ENCODE results near the gene CLK2.
"Not testable (repeated sequence)": the region's sequence is repeated elsewhere in the genome, so short reads cannot be mapped to it uniquely, and the experiment has no call there.

The CLK2 gene

DNA sequence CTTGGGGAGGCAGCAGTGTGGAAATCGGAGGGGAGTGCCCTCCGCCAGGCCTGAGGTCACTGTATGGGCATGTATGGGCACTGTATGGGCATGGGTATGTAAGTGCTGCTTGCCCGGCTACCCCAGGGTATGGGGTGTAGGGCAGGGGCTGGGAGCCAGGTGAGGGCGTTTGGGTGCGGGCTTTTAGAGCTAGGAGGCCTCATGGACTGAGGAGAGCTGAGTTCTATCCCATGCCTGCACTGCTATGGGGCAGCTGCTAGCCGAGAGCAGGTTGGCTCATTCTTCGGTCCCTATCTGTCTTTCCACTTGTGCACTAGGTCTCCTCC, 22.6 kb upstream of the CLK2 start:
- no peak for DNase-seq

DNA sequence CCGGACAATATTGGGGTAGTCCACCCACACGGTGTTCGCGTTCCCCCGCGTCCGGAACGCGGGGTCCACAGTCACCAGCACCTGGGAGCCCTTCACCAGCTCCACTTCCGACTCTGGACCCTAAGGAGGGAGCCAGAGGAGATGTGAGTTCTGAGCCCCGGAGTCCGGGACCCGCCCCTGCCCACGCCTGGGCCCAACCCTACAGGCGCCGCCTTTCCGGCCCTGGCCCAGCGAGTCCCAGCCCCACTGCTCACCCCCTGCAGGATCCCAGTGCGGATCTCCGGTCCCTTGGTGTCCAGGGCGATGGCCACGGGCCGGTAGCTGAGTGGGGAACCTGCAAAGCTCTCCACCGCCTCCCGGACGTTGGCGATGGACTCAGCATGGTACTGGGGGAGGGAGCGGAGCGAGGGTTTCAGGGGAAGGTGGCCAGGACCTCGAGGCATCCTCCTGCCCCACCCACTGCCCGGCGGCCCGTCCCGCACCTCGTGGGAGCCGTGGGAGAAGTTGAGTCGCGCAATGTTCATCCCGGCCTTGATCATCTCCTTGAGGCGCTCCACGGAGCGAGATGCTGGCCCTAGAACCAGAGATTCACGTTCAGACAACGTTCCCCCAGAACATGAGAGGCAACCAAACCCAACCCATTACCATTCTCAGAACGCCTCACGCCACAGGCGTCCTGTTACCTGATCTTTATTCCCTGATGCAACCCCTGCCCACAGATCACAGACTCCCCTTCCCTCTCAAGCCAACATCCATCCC, 22.1 kb upstream of the CLK2 start:
- no peak for DNase-seq

DNA sequence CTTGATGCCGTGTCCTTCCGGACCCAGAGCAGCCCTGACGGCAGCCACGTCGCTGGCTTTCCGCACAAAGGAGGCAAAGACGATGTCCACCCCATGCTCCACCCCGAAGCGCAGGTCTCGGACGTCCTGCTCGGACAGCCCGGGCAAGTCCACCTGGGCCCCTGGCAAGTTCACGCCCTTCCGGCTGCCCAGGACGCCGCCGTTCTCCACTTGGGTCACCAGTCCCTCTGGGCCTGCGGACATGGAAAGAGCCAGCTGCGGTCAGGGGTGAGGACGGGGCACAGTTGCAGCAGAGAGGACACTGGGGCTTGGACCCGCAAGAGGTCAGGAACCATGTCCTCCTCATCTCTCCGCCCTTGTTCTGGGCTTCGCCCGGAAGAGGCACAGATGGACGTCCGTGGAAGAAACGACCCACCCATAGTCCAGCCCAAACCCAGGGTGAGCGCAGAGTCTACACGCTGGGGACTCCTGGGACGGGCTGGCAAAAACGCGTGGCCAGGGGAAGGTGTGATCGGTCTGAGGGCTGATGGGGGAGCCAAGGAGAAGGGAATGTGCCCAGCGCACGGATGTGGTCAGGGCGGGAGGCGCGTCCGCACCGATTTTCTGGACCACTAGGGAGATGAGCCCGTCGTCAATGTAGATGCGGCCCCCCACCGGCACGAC, 21.3 kb upstream of the CLK2 start:
- no peak for DNase-seq

DNA sequence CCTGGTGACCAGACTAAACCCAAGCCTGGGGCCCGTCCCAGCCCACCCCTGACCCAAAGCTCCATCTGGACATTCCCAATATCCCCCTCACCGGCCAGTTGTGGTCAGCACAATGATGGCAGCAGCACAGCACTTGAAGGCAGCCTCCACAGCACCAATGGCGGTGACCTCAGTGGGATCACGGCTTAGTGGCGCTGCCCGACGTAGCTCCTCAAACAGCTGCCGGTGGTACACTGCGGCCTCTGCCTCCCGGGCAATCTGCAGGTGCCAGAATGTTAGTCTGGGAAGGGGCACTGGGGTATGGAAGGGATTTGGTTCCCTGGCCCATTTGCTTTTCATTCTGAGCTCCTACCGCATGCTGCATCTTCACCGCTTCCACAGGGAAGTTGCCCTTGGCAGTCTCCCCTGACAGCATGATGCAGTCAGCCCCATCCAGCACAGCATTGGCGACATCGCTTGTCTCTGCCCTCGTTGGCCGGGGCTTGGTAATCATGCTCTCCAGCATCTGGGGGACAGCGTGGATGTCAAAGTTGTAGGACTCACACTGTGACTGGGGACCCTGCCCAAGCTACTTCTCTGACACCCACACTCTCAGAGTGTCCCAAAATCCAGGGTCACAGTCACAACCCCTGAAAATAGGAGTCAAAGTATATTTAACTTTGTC, 19.9 kb upstream of the CLK2 start:
- DNase-seq: no peak

DNA sequence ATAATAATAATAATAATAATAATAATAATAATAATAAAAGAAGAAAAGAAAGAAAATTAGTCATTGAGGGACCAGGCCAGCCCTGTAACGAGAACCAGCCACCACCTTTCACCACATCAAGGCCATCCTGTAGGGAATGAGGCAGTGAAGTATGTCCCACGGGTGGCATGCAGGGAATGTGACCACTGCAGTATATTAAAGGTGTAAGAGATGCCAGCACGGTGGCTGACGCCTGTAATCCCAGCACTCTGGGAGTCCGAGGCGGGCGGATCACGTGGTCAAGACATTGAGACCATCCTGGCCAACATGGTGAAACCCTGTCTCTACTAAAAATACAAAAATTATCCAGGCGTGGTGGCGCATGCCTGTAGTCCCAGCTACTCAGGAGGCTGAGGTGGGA, 17.7 kb upstream of the CLK2 start:
- not testable (repeated sequence) for DNase-seq

DNA sequence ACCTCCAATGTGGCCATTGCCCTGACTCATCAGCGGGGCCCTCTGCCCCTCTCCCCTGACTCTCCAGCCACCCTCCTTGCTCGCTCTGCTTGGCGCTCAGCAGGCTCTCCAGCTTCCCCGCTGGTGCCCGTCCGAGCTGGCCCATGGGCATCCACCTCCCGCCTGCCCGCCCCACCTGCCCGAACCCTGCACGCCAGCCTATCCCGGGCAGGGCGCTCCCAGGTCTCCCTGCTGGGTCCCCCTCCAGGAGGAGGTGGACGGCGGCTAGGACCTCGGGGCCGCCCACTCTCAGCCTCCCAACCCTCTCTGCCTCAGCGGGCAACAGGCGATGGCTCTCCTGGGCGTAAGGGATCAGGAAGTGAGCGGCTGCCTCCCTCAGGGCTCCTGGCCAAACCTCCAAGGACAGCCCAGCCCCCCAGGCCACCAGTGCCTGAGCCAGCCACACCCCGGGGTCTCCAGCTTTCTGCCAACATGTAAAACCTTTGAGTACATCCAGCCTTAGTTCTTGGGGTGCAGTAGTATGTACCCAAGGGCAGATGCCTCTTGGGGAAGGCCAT, 14.8 kb upstream of the CLK2 start:
- DNase-seq: no peak

DNA sequence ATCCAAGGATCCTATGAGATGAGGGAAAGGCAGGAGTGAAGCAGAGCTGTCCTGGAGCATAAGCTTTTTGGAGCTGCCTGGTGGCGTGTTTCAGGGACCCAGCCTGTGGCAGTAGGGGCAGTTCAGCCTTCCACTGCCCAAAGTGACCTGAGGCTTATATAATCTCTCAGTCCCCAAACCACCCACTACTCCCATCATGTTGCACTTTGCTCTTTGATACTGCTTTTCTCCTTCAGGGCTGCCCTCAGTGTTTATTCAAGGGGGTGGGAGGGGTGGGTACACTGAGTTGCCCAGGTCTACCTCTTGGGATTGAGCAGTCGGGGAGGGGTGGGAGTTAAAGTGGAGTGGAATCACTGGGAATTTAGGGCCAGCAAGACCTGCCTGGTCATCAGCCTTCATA, 13.2 kb upstream of the CLK2 start:
- DNase-seq: no peak

DNA sequence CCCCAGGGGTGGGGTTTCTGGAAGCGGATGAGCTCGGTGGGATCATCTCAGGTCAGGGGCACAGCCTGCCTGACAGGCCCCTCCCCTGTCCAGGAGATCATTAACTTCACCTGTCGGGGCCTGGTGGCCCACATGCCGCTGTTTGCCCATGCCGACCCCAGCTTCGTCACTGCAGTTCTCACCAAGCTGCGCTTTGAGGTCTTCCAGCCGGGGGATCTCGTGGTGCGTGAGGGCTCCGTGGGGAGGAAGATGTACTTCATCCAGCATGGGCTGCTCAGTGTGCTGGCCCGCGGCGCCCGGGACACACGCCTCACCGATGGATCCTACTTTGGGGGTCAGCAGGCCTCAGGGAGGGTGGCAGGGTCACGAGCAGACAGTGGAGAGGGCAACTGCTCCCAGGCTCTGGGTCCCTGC, 12.3 kb upstream of the CLK2 start:
- no peak for DNase-seq

DNA sequence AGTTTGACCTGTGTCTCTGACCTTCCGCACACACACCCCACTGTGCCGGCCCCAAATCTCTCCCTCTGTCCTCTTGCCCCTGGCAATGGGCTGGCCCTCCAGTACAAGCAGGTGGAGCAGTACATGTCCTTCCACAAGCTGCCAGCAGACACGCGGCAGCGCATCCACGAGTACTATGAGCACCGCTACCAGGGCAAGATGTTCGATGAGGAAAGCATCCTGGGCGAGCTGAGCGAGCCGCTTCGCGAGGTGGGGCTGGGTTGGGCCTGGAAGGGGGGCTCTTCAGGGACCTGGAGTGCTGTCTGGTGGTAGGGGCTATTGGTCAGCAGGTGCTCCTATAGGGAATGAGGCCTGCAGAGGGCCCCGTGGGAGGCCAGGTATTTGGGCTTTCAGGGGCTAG, 11.8 kb upstream of the CLK2 start:
- no peak for DNase-seq

DNA sequence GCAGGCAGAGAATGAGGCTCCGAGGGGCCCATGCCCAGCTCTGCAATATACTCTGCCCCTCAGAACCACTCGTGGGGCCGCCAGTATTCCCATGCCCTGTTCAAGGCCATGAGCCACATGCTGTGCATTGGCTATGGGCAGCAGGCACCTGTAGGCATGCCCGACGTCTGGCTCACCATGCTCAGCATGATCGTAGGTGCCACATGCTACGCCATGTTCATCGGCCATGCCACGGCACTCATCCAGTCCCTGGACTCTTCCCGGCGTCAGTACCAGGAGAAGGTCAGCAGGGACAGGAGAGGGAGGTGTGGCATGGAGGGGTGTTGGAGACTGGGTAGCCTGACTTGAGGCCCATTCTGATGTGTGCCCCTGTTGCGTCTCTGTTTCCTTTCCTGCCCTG, 11.2 kb upstream of the CLK2 start:
- no peak for DNase-seq

DNA sequence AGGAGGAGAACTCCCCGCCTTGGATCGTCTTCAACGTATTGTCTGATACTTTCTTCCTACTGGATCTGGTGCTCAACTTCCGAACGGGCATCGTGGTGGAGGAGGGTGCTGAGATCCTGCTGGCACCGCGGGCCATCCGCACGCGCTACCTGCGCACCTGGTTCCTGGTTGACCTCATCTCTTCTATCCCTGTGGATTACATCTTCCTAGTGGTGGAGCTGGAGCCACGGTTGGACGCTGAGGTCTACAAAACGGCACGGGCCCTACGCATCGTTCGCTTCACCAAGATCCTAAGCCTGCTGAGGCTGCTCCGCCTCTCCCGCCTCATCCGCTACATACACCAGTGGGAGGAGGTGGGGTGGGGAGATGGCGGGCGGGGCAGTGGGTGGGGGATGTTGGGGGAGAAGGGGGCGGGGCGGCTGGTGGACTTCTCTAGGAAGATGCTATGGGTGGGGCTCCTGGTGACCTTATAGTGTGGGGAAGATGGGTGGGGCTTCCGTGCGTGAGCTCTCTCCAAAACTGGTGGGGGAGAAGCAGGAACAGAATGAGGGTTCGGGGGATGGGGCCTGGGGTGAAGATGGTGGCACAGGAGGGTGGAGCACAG, 9.3 kb upstream of the CLK2 start:
- DNase-seq: no peak

DNA sequence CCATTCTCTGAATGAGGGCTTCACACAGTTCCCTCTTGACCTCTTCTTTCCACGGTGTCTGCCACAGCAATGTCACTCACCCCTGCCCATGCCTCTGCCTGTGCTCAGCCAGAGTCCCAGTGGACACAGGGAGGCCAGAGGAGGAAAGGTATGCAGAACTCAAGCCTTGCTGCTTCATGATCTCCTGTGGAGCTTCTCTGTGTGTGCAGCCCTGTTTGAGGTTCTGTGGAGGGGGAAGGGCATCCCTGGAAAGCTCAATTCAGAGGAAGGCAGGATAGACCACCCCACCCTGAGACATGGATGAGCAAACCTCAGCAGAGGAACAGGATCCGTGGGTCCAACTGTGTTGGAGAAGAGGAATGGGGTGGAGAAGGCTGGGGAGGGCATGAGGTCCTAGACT, 6.0 kb upstream of the CLK2 start:
- no peak for DNase-seq

DNA sequence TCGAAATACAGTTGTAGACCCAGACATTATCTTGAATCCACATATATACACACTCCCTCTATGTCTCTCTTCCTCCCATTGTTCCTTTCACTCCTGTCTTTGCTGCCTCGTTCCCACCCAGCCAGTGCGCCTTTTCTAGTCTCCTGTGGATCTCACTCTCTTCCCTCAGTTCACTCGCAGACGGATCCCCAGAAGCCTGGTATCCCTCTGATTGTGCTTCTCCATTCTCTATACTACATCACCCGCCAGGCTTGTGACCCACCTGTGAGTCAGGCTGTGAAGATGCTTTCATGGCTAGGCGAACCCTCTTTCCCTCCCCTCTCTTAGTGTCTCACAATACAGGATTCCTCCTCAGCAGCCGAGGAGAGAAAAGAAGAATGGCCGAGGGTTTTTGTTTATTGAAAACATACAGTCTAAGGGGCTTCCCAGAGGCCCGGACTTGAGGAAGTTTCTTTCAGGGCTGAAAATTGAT, 5.4 kb upstream of the CLK2 start:
- no peak for DNase-seq

DNA sequence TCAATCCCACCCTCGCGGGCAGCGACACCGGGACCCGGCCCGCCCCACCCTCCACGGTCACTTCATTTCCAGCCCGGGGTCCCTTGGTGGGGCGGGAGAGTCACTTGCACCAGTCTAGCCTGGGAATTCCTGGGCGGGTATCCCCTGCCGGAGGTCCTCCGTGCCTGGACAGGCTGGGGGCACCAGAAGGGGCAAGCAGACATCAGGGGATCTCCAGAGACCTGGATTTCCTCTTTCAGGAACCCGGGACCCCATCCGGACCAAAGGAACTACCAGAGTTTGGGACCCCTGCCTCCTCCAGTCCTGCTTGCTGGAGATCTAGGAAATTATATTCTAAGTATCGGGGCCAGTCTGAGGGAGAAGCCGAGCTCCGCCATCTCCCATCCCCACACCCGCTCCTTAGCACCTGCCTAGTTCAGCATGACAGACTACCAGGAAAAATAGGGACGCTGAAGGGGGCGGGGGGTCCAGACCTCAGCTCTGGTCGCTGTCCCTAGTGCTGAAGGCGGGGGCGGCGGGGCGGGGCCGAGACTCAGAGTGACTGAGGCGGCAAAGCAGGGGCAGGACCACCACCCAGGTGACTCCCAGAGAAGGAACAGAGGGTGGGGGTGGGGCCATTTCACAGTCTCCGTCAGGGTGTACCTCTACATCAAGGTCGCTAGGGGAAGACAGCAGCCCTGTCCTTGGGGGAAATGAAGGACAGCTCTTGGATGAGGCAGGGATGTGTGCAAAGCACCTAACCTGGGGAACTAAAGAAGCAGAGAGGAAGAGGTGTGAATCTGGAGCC, 4.8 kb upstream of the CLK2 start:
- DNase-seq: peak; percentile 80

DNA sequence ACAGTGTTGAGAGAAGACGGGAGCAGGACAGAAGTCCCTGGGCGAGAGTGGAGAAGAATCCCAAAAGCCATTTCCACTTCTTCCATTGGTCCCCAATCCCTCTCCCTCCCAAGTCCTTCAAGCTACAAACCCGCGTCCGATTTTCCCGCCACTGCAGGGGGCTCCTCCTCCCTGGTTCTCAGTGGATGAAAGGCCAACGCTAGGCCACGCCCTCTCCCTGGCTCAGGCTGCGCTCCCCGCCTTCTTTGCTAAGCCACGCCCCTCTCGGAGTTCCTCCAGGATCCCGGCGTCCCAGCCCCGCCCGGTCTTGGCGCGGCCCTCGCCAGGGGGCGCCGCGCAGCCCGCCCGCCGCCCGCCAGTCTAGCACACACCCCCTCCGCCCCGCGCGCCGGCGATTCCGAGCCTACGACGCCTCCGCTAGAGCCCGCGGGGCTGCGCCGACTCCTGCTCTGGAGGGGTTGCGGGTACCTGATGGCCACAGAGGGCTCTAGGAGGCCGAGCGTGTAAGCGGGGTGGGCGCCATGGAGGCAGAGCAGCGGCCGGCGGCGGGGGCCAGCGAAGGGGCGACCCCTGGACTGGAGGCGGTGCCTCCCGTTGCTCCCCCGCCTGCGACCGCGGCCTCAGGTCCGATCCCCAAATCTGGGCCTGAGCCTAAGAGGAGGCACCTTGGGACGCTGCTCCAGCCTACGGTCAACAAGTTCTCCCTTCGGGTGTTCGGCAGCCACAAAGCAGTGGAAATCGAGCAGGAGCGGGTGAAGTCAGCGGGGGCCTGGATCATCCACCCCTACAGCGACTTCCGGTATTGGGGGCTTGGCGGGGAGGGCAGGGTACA, 4.0 kb upstream of the CLK2 start, which contains the start of gene HCN3:
TSS of gene HCN3 (plus strand) at position 394 of the 832 bp plus-strand sequence. CDS start at position 522, 128 bp downstream.
- peak; percentile 88 for DNase-seq

DNA sequence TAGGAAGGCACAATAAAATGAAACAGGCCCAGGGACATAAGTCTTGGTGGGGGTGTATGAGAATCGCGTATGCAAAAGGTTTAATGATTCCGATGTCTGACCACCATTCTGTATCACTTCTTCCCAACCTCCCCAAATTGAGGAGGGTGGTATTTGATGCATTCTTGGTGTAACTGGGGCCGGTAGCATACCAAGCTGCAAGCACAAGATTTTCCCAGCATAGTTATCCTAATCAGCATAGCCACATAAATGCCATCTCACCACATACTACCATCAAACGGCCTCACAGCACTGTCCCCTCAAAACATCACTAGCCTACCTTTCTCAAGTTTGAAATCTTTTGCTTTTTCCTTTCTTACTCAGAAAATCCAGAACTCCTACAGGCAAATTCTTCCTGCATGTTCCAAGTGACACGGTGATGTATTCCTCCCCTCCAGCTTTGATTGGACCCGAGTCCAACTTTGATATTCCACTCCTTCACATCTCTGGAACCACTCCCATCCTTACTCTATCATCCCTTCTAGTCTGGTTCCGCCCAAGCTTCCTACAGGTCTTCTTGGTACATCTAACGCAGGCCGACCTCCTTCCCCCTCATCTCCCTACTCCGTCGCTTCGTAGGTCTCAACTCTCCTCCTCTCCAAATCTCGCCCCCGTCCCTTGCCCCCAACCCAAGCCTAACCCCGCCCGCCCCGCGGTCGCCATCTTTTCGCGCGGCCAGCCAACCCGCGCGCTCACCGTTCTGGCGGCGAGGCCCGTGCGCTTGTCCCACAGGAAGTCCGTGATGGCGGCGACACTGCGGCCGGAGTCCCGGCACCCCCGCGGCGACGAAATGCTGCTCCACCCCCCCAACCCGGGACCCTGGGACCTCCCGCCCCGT, 600 bp downstream of the CLK2 start:
- peak; percentile 54 for DNase-seq

DNA sequence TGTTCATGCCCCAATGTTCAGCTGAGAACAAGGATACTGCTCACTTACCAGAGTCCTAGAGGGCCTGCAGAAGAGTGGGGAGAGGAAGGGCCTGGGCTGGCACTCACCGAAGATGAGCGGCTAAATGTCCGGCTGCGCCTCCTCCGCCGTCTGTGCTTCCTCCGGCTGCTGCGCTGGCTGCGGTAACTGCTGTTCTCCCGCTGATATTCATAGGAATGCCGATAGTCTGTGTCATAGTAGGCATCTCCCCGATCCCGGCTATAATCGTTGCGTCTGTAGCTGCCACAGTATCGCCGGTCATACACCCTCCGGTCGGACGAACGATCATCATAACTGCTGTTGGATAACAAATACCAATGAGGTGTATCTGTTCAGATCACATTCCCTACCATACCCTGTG, 3.9 kb downstream of the CLK2 start:
- no peak for DNase-seq

DNA sequence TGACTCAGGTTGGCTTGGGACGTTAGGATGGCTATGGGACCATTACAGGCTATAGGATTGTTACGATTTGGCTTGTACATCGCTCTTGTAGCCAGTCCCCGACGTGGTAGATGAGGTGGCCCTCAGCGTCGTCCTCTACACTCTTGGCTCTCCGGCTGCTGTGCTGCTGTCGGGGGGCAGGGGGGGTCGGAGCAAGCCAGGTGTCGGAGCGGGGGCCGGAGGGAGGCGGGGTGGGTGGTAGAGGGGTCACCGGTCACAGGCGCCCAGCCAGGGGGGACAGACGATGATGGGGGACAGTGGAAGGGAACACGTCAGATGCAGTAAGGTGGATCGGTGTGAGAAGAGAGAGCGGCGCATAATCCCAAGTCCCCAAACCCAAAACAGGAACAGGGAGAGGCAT, 4.7 kb downstream of the CLK2 start:
- no peak for DNase-seq

DNA sequence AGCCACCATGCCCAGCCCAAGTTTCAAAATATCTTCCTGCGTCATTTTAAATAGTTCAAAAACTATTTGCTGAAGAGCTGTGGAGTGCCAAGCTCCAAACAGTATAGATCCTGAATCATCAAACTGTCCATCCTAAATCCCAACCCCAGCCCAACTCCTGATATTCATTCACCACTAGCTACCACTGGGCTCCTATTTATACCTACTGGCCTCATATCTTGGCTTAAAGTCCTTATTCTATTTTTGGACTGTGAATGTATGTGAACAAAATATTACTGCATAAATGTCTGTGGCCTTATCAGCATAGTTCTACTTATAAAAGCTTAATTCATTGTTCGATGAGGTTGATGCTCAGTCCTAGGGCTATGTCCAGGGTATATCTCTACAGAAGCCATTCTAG, 5.9 kb downstream of the CLK2 start:
- DNase-seq: no peak

DNA sequence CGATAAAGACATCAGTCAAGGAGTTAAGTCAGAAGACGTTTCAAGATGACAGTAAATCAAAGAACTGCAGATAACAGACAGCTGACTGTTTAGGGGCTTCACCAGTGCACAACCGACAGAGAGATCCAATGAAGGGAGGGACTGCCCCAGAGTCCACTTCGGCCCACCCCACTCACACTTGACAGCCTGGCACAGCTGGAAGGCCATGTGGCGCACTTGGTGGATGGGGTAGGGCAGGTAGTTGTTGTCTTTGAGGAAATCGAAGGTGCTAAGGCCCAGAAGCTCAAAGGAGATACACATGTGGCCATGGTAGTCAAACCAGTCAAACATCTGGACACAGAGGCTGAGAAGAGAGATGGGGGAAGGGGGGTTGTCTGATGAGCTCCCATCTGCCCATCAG, 6.8 kb downstream of the CLK2 start:
- no peak for DNase-seq

DNA sequence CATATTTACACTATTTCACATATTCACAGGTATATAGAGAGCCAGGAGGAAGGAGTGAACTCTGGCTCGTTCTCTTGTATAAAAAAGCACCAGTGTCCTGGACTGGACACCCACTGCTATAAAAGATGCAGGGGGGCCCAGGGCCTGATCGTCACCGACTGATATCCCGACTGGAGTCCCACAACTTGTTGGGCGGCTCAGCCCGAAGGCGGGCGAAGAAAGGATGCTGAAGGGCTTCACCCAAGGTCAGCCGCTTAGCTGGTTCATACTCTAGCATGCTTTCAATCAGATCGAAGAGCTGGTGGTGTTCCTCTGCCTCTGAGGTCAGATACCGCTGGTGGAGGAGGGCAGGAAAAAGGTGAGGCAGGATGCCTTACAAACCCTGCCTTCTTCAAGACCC, 10.2 kb downstream of the CLK2 start:
- no peak for DNase-seq

All from effector CD8-positive, alpha-beta T cell (primary cell).